Smooth muscle cell (in vitro differentiated cells): Measurements from ENCODE around the gene DPF3. TPM values are rescaled to one million over a fixed set of nuclear protein-coding genes. Genes with fewer than 3 reads are reported as not detected.

Experiments
- DNase-seq: peaks from one replicate; lab custom pipeline; 2025; ENCODE audit not compliant: unreplicated experiment; lab: John Stamatoyannopoulos, UW
- H2AFZ ChIP-seq: fragments of 200-600 bp; sonication (generic); 2 replicates; pipeline ENCODE4 v1.6.0; 2016; ENCODE audit warnings: antibody characterized with exemption, low read depth, mild to moderate bottlenecking
- H3F3A ChIP-seq: fragments of 200-600 bp; sonication (generic); 2 replicates; pipeline ENCODE4 v1.6.0; 2017; ENCODE audit warnings: antibody characterized with exemption, low read depth
- H3K27ac ChIP-seq: fragments of 200-600 bp; sonication (generic); 2 replicates; pipeline ENCODE4 v1.5.1; 2016; ENCODE audit warnings: low read depth, mild to moderate bottlenecking
- H3K27me3 ChIP-seq: fragments of 200-600 bp; sonication (generic); 2 replicates; pipeline ENCODE4 v1.6.1; 2016; ENCODE audit warnings: low read depth, mild to moderate bottlenecking
- H3K36me3 ChIP-seq: fragments of 200-600 bp; sonication (generic); 2 replicates; pipeline ENCODE4 v1.5.1; 2016; ENCODE audit warnings: low read depth
- H3K4me1 ChIP-seq: fragments of 200-600 bp; sonication (generic); 2 replicates; pipeline ENCODE4 v1.5.1; 2016; ENCODE audit warnings: low read depth
- H3K4me2 ChIP-seq: fragments of 200-600 bp; sonication (generic); 2 replicates; pipeline ENCODE4 v1.6.0; 2016; ENCODE audit warnings: mild to moderate bottlenecking
- H3K4me3 ChIP-seq: fragments of 200-600 bp; sonication (generic); 2 replicates; pipeline ENCODE4 v1.5.1; 2016; ENCODE audit warnings: mild to moderate bottlenecking
- H3K79me2 ChIP-seq: fragments of 200-600 bp; sonication (generic); 2 replicates; pipeline ENCODE4 v1.6.0; 2016; ENCODE audit warnings: low read depth, mild to moderate bottlenecking
- H3K9ac ChIP-seq: fragments of 200-600 bp; sonication (generic); 2 replicates; pipeline ENCODE4 v1.6.0; 2016; ENCODE audit warnings: low read depth
- H3K9me3 ChIP-seq: fragments of 200-600 bp; sonication (generic); replicated peaks from 2 replicates; pipeline ENCODE4 v1.5.1; 2016; ENCODE audit warnings: low read depth
- H4K20me1 ChIP-seq: fragments of 200-600 bp; sonication (generic); 2 replicates; pipeline ENCODE4 v1.6.0; 2016; ENCODE audit warnings: low read depth
- WGBS: methylation state at CpG from one replicate; pipeline ENCODE4 v1.1.7; 2016; ENCODE audit warnings: low lambda C conversion rate; 5-methylcytosine and 5-hydroxymethylcytosine counted together
- polyA plus RNA-seq: library from polyadenylated mRNA; unstranded; fragments of >200 nt; fragmentation: Nextera tagmentation; extraction: Ambion mirVana; gene quantifications from 2 replicates; pipeline ENCODE4 v1.2.1, GENCODE V29; 2016
- total RNA-seq: library from RNA; depleted of rRNA; stranded (reverse); fragments of >200 nt; gene quantifications from 2 replicates; pipeline ENCODE4 v1.2.3, GENCODE V29; 2014
- TF ChIP-seq, protein P1 (sequence below): fragments of 200-600 bp; sonication (generic); IDR thresholded peaks from 2 replicates; pipeline ENCODE4 v1.5.1; 2017; ENCODE audit warnings: borderline replicate concordance, mild to moderate bottlenecking, antibody characterized with exemption; ENCODE audit not compliant: insufficient read depth, poor library complexity, severe bottlenecking

Gene DPF3
- total and polyA plus RNA-seq, 2 experiments from 2014 or later = 4.9 to 12.6 TPM

DNA sequence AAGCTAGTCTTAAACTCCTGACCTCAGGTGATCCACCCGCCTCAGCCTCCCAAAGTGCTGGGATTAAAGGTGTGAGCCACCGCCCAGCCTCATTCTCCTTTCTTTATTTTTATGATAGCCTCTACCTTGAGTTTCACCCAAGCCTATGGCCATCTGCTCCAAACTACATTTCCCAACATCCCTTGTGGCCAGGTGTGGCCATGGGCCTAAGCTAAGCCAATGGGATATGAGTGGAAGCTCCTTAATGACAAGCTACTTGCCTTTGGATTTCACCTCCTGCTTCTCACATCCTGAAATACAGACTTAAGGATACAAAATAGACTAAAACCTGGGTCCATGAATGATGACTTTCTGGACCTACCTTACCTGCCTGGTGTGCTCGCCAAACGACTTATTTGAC lies 46.2 kb downstream of the DPF3 start:
- DNase-seq = no peak
- Histone ChIP-seq H3K36me3 (no peaks in the 10 kb centered on the region), H3K4me2 (no peak overlapping the region), H3K4me3 (no peak overlapping the region), H4K20me1 (peaks cover 15% of the 10 kb centered on the region), H3K9ac (no peak overlapping the region), H3F3A (no peaks in the 10 kb centered on the region), H3K4me1 (no peaks in the 10 kb centered on the region), H3K27me3 (no peaks in the 10 kb centered on the region), H3K27ac (no peak overlapping the region), H3K9me3 (no peaks in the 10 kb centered on the region), H2AFZ (no peak overlapping the region), H3K79me2 (no peaks in the 10 kb centered on the region)
- TF ChIP-seq, protein P1, sequence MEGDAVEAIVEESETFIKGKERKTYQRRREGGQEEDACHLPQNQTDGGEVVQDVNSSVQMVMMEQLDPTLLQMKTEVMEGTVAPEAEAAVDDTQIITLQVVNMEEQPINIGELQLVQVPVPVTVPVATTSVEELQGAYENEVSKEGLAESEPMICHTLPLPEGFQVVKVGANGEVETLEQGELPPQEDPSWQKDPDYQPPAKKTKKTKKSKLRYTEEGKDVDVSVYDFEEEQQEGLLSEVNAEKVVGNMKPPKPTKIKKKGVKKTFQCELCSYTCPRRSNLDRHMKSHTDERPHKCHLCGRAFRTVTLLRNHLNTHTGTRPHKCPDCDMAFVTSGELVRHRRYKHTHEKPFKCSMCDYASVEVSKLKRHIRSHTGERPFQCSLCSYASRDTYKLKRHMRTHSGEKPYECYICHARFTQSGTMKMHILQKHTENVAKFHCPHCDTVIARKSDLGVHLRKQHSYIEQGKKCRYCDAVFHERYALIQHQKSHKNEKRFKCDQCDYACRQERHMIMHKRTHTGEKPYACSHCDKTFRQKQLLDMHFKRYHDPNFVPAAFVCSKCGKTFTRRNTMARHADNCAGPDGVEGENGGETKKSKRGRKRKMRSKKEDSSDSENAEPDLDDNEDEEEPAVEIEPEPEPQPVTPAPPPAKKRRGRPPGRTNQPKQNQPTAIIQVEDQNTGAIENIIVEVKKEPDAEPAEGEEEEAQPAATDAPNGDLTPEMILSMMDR = no peak
- WGBS = 97% methylated on average over 4 of the region's 4 CpGs

- Histone ChIP-seq H3K27me3 (no peaks in the 10 kb centered on the region), H3K79me2 (no peaks in the 10 kb centered on the region), H3K4me3 (no peak overlapping the region), H3K4me2 (no peak overlapping the region), H3K4me1 (no peaks in the 10 kb centered on the region), H2AFZ (no peak overlapping the region), H3K9me3 (no peaks in the 10 kb centered on the region), H3K27ac (no peak overlapping the region), H3K9ac (no peak overlapping the region), H4K20me1 (peaks cover 3% of the 10 kb centered on the region), H3K36me3 (no peaks in the 10 kb centered on the region), H3F3A (no peaks in the 10 kb centered on the region)
- no peak for DNase-seq
- WGBS = 96% methylated on average over 4 of the region's 4 CpGs
- TF ChIP-seq, protein P1 = no peak
Measured at GRCh38 chr14:72845683-72846082, 48.2 kb downstream of the DPF3 start.

DNA sequence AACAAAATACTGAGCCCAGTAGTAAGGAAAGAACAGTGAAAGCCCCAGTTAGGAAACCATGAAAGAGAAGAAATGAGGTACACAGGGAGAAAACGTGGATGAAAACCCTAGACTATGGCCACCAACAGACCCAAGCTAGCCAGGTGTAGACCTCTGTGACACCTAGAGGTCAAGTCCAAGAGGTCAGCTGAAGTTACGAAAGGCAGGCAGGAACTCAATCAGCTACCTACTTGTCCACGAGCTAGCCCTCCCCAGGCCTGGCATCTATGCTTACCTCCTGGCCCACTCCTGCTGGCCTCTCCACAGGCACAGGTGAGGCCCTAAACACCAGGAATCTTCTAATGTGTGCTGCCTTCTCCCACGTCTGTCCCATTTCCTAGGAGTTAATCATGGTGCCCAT lies 48.7 kb downstream of the DPF3 start:
- TF ChIP-seq, protein P1 = no peak

GRCh38 chr14:72844524-72844923 lies 49.4 kb downstream of the DPF3 start:
- Histone ChIP-seq H3K4me3 (no peak overlapping the region), H3K27me3 (no peaks in the 10 kb centered on the region), H2AFZ (no peak overlapping the region), H3K9me3 (no peaks in the 10 kb centered on the region), H3K9ac (no peak overlapping the region), H3F3A (no peaks in the 10 kb centered on the region), H3K4me1 (no peaks in the 10 kb centered on the region), H3K36me3 (no peaks in the 10 kb centered on the region), H3K79me2 (no peaks in the 10 kb centered on the region), H4K20me1 (peaks cover 3% of the 10 kb centered on the region), H3K27ac (no peak overlapping the region), H3K4me2 (no peak overlapping the region)
- 89% methylated on average over 3 of the region's 3 CpGs for WGBS
- TF ChIP-seq, protein P1 = no peak
- no peak for DNase-seq

More for the DNA sequence above, 48.7 kb downstream of the DPF3 start:
- H3K4me3 ChIP-seq = no peak overlapping the region
- H3K9ac ChIP-seq = no peak overlapping the region
- H3K79me2 ChIP-seq = no peaks in the 10 kb centered on the region
- H3K4me2 ChIP-seq = no peak overlapping the region
- H3K27me3 ChIP-seq = no peaks in the 10 kb centered on the region
- no peak for DNase-seq
- H3K9me3 ChIP-seq = no peaks in the 10 kb centered on the region
- H3F3A ChIP-seq = no peaks in the 10 kb centered on the region
- no peaks in the 10 kb centered on the region for H3K36me3 ChIP-seq
- no peaks in the 10 kb centered on the region for H3K4me1 ChIP-seq
- no peak overlapping the region for H3K27ac ChIP-seq
- WGBS = 96% methylated on average over 4 of the region's 4 CpGs
- H2AFZ ChIP-seq = no peak overlapping the region
- H4K20me1 ChIP-seq = peaks cover 3% of the 10 kb centered on the region
